GM19043 (cell line): ENCODE results near the gene LRR1.
"Not testable (repeated sequence)": the region's sequence is repeated elsewhere in the genome, so short reads cannot be mapped to it uniquely, and the experiment has no call there.

Experiments
- ATAC-seq: cut with Tn5 transposase; IDR thresholded peaks from one replicate; pipeline ENCODE4 v1.9.1; 2021; ENCODE audit warnings: low read depth; ENCODE audit not compliant: unreplicated experiment

LRR1 gene

DNA sequence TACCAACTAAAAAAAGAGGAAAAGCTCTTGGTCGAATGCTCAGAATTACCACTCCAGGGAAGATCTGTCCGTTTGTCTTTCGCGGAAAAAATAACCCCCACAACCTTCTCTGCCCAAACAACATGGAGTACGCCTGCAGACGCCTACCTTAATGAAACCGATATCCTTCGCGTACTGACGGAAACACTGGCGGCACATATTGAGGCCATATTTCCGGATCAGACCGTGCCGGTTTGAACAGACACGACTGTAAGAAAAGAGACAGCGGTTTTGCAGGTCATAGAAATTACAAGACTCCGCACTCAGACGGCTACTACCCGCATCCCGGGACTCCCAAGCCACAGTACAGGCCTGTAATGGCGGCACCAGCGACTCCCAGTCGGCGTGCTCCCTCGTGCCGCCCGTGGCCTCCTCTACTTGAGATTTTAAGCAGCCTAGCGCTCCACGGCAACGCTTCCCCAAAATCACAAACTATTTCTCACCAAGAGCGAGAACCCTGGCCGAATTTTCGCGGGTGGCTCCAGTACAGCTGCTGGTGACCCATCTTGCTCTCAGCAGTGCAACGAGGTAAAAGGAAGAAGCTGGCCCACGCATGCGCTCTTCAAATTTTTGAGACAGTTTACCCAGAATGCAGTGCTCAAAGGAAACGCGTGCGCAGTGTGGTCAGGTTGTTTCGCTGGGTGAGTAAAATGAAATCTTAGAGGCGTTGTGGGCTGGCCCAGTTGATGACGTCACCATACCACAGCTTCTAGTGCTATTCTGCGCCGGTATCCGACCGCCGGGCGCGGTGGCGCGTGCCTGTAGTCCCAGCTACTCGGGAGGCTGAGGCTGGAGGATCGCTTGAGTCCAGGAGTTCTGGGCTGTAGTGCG, 12.7 kb upstream of the LRR1 start, which contains the start of gene RPS29:
Gene RPS29, minus strand, starts transcription at position 578 of the 870 bp plus-strand sequence. Its CDS starts 34 bp downstream, at position 544.
- peak; percentile 92 for ATAC-seq

DNA sequence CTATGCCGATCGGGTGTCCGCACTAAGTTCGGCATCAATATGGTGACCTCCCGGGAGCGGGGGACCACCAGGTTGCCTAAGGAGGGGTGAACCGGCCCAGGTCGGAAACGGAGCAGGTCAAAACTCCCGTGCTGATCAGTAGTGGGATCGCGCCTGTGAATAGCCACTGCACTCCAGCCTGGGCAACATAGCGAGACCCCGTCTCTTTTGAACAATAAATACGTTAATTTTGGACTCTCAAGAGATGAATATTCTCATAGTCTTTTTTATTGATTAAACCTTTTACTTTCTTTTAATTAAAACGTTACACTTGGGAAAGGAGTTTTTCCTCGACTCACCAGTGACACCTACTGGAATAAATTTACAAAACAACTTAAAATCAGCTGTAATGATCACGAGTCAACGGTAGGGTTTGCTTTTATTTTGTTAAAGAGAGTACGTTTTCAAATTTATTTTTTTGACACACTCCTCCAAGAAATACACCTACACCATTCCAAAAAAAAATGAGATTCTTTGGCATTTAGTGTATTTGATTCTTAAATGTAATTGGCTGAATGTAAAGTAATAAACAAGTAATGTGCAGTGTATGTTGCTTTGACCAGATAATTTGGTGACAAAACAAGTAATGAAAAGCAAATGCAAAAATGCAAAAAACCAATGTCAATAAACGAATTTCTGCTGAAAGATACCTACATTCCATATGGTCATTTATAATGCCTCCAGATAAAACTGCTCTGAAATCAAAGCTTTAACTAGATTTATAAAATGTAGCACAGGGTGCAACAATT, 11.9 kb upstream of the LRR1 start:
- no peak for ATAC-seq

DNA sequence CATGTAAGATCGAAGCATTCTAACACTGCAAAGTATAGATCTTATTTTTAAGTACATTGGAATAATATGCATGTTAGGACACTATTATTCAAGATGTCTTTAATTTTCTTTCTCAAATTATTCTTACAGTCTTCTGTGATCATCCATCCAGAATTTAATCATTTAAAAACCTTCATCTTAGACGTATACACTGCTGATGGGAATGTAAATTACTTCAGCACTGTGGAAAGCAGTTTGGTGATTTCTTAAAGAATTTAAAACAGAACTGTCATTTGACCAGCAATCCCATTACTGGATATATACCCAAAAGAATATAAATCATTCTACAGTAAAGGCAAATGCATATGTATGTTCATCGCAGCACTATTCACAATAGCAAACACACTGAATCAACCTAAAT, 9.4 kb upstream of the LRR1 start:
- no peak for ATAC-seq

DNA sequence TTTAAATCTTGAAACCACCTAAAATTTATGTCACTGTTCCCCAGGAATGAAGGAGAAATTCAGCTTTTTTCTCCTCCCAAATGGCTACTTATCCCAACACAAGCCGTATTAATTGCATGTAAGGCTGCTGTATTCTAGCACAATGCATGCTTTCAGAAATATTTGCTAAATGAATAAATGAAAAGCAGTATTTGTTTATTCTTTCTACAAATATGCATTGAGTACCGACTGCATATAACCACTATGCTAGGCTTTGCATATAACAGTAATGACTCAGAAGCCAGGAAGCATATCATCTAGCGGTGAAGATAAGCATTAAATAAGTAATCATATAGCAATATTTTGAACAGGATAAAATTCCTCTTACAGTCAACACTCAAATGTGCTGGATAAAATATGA, 5.7 kb upstream of the LRR1 start:
- no peak for ATAC-seq

DNA sequence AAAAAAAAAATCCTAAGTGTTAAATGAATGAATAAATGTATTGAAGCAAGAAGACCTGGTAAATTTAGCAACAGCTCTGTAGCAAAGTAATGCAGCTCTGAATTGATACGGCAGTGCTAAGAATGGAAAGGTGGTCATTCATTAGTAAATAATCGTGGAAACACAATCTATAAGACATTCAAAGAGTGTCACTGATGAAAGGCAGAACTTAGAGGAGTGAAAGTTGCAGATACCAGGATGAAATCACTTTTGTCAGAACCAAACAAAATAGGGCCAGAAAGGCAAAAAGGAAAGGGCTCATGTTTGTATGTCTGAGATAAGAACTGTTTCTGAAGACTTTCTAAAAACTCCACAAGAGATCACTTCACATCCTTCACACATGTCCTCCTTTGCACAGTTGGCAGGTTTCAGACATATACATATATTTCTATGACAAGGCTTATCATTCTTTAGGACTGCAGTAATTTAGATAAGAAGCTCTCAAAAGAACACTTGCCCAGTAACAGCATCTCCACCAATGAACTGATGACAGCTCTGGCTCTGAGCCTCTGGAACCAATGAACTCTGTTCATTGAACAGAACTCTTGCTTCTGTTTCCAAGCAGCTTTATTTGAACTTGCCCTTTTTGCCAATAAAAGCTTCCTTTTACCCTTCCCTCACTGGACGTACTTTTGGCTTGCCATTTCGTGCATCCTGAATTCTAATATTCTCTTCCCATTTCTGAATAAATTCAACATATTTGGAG, 4.2 kb upstream of the LRR1 start:
- ATAC-seq, result no peak

DNA sequence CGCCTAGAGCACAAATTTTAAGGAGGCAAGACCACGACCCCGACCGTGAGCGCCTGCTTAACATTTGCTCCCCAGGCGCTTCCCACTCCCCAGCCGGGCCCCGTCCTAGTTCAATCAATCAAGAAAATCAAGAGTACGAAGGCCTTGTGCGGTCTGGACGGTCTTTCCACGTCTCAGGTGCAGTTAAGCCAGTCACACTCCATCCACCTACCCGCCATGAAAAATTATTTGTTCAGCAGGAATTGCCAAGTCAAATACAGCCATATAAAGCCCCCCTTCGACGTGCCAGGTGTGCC, 603 bp upstream of the LRR1 start:
- ATAC-seq, result no peak

DNA sequence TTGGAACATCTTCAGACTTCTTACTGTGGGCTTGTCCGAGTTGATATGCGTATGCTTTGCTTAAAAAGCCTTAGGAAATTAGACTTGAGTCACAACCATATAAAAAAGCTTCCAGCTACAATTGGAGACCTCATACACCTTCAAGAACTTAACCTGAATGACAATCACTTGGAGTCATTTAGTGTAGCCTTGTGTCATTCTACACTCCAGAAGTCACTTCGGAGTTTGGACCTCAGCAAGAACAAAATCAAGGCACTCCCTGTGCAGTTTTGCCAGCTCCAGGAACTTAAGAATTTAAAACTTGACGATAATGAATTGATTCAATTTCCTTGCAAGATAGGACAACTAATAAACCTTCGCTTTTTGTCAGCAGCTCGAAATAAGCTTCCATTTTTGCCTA, 8.8 kb downstream of the LRR1 start:
- ATAC-seq, result no peak

DNA sequence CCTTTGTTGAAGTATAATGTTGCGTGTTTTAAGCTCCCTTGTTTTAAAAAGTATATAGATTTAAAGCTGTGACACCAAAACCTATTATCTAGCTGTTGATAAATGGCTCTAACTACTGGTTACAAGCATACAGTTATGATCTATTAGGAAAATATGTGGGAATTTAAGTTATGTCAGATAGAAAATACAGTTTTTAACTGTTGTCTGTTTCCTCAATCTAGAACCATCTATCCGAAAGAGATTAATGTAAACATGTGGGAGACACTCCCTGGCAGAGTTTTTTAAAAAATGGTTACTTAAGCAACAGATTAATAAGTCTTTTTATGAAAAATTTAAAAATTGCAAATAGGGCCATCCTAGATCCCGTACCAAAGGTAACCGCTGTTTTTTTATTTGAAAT, 13.5 kb downstream of the LRR1 start:
- ATAC-seq, result no peak

DNA sequence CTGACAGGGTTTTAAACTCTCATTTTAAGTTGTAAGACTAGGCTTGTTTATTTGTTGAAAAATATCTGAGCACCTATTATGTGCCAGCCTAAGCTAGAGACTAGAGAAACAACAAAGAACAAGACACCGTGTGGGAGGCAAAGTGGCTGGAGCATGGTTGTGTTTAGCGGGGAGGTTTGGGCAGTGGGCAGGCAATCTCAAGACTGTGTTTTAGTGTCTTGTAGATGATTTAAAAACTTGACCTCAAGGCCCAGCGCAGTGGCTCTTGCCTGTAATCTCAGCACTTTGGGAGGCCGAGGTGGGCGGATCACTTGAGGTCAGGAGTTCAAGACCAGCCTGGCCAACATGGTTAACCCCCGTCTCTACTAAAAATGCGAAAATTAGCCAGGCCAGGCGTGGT, 13.9 kb downstream of the LRR1 start:
- ATAC-seq, result no peak

DNA sequence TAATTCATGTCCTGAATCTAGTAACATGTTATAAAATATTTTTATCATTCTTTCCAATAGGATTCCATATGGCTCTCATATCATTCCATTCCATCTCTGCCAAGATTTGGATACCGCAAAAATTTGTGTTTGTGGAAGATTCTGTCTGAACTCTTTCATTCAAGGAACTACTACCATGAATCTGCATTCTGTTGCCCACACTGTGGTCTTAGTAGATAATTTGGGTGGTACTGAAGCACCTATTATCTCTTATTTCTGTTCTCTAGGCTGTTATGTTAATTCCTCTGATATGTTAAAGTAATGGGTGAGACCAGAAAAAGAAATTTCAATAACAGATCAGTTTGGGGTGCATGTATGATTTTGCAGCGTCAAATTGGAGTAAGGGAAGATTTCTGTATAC, 15.5 kb downstream of the LRR1 start:
- ATAC-seq, result no peak

DNA sequence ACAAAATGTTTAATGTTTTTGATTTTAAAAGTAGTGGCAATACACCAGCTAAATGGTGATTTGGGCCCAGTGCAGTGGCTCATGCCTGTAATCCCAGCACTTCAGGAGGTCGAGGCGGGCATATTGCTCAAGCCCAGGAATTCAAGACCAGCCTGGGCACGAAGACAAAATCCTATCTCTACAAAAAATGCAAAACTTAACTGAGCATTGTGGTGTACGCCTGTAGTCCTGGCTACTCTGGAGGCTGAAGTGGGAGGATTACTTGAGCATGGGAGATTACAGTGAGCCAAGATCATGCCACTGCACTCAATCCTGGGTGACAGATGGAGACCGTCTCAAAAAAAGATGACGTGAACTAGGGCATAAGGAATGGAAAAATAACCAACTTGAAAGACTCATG, 17.0 kb downstream of the LRR1 start:
- no peak for ATAC-seq

DNA sequence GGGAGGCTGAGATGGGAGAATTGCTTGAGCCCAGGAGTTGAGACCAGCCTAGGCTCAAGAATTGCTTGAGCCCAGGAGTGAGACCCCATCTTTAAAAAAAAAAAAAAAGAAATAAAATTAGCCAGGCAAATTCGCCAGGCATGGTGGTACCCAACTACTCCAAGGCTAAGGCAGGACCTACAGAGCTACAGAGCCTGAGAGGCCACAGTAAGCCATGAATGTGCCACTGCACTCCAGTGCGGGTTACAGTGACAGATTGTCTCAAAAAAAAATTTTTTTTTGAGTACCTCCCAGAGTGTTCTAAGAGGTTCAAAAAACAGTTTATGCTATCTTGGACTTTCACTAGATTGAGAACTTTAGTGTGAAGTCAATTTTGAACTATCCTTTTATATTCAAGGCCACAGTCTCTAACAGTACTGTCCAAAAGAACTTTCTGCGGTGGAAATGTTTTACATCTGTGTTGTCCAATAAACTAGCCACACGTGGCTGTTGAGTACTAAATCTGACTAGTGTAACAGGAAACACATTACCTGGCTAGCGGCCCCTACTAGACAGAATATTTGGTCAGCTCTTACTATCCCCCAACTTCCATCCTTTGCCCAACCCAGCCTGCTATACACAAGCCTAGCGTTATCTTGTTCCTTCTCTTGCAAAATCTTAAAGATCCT, 19.2 kb downstream of the LRR1 start:
- ATAC-seq, result no peak

DNA sequence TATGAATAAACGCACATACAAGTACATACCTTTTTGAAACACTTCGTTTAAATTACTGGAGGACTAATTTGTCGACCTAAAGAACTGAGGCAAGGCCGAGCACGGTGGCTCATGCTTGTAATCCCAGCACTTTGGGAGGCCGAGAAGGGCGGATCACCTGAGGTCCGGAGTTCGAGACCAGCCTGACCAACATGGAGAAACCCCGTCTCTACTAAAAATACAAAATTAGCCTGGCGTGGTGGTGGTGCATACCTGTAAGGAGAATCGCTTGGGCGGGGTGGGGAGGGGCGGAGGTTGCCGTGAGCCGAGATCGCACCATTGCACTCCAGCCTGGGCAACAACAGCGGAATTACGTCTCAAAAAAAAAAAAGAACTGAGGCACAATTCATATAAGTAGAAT, 20.5 kb downstream of the LRR1 start:
- not testable (repeated sequence) for ATAC-seq

DNA sequence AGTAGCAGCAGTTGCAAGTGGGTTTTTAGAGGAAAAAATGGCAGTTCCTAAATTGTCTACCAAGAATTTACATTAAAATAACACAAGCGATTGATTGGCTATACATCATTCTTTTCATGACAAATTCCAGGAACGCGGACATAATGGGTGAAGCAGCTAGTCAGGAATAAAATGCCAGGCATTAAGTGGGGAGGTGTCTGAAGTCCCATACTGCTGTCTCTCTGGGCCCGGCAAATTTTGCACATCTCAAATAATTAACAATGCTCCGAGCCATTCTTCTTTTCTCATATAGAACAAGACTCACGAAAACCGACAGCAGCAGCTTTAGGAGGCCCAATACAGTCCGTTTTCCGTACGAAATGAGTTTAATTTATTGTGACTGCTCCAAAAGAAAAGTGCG, 21.0 kb downstream of the LRR1 start:
- no peak for ATAC-seq

DNA sequence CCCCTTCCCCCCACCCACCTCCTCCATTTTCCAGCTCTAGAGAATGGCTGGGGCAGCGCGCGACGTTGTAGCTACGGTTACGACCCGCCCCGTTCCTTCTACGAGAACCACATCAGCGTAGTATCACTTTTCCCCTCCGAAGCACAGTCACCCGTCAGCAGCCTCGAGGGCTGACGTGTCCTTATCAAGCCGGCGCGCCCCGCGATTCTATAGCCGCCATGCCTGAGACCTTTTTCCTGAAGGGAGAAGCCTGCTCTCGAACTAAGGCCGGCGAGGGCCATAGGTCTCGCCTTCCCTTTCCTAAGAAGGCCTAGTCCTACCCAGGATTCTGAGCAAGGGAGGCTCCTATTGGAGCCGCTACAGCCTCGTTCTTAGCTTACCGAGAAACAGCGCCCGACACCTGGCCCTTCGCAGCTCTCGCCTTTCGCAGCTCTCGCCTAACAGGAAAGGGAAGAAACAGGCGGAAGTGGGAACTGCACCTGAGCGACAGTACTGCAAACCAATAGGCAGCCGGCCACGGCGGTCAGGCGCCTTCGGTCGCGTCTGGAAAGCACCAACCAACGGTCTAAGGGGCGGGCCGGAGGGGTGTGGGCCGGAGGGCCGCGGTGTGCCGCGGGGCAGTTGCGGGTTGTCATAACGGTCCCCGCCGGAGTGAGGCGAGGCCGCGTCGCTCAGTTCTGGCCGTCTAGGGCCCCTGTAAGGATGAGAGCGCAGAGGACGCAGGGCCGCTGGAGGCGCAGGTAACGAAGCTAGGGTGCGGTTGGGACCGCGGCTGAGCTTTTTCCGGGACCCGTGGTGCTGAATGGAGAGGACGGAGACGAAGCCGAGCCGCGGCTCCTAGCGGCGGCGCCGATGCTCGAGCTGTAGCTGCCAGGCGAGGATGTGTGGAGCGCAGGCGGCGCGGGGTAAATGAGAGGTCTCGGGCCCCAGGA, 21.7 kb downstream of the LRR1 start, which contains the start of the genes MGAT2 and RPL36AL:
Gene MGAT2, plus strand, starts transcription at position 618 of the 932 bp plus-strand sequence. CDS start 470 bp downstream, outside the sequence.
Gene RPL36AL, minus strand, starts transcription at position 445 of the 932 bp plus-strand sequence. CDS start 1,522 bp downstream, outside the sequence.
- ATAC-seq, result peak; percentile 89

DNA sequence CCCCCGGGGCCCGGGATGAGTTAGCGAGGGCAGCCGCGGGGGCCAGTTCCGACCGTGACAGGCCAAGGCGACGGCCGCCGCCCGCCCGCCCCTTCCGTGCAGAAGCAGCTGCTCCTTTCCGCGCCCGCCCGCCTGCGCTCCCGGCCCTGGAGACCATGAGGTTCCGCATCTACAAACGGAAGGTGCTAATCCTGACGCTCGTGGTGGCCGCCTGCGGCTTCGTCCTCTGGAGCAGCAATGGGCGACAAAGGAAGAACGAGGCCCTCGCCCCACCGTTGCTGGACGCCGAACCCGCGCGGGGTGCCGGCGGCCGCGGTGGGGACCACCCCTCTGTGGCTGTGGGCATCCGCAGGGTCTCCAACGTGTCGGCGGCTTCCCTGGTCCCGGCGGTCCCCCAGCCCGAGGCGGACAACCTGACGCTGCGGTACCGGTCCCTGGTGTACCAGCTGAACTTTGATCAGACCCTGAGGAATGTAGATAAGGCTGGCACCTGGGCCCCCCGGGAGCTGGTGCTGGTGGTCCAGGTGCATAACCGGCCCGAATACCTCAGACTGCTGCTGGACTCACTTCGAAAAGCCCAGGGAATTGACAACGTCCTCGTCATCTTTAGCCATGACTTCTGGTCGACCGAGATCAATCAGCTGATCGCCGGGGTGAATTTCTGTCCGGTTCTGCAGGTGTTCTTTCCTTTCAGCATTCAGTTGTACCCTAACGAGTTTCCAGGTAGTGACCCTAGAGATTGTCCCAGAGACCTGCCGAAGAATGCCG, 22.6 kb downstream of the LRR1 start:
- ATAC-seq, result peak; percentile 25

DNA sequence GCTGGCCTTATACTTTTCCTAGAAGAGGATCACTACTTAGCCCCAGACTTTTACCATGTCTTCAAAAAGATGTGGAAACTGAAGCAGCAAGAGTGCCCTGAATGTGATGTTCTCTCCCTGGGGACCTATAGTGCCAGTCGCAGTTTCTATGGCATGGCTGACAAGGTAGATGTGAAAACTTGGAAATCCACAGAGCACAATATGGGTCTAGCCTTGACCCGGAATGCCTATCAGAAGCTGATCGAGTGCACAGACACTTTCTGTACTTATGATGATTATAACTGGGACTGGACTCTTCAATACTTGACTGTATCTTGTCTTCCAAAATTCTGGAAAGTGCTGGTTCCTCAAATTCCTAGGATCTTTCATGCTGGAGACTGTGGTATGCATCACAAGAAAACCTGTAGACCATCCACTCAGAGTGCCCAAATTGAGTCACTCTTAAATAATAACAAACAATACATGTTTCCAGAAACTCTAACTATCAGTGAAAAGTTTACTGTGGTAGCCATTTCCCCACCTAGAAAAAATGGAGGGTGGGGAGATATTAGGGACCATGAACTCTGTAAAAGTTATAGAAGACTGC, 23.4 kb downstream of the LRR1 start:
- ATAC-seq, result no peak

DNA sequence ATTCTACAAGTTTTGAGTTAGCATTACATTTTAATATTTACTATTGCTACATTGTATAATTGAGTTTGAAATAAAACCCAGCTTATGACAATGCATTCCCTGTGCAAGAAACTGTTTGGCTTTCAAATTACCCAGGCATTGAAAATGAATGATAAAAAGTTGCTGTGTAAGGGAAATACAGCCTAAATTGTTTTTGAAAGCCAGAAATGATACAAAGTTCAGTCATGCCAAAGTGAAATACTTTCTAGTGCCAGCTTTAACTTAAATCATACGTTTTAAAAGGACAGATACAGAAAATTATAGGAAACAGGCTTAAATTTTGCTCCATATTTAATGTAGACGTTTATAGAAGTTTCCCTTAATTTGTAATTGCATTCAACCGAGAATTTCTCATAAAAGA, 24.6 kb downstream of the LRR1 start:
- ATAC-seq, result no peak
